ENCODE measurements around the gene DNM1L. TPM values are rescaled to one million over a fixed set of nuclear protein-coding genes. Genes with fewer than 3 reads are reported as not detected.

DNM1L gene
- total and polyA plus RNA-seq, 9 of the 15 experiments (the other 6 are each of a cell fraction or from before 2014, with no cell fraction given), result 24.1 to 82.8 (median 61.5) TPM

DNA sequence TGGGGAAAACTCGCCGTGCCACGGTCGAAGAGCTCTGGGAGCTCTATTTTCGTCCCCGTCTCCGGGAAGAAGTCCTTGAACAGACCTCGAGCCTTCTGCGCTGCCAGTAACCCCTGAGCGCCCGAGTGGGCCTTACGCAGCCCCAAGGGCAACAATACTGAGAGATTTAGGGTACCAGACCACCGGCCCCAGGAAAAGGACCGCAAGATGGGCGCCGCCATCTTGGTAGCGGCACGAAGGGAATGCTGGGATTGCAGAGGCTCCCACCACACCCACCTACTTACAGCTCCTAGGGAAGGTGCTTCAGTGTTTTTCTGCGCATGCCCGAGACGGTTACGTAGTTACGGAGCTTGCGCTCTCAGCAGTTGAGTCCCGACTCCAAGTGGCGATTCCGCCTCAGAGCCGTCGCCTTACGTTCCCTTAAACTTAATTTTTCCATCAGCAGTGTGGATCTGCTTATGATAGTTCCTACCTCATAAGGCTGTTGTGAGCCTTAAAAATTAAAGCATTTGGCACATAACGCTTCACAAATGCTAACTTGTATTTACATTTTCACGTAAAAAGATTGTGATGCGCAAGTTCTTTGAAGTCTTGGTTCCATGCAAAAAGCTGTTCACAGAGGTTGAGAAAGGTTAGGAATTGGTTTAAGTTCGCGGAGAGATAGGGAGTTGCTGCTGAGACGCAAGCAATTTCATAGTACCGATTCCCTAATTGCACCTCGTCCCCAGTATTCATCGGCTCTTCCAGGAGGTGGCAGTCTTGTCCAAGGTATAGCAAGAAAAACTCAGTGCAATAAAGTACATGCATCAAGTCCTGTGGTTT is 76.8 kb downstream of the DNM1L start, which contains the start of gene YARS2 (continued):
- TF ChIP-seq, protein P1, sequence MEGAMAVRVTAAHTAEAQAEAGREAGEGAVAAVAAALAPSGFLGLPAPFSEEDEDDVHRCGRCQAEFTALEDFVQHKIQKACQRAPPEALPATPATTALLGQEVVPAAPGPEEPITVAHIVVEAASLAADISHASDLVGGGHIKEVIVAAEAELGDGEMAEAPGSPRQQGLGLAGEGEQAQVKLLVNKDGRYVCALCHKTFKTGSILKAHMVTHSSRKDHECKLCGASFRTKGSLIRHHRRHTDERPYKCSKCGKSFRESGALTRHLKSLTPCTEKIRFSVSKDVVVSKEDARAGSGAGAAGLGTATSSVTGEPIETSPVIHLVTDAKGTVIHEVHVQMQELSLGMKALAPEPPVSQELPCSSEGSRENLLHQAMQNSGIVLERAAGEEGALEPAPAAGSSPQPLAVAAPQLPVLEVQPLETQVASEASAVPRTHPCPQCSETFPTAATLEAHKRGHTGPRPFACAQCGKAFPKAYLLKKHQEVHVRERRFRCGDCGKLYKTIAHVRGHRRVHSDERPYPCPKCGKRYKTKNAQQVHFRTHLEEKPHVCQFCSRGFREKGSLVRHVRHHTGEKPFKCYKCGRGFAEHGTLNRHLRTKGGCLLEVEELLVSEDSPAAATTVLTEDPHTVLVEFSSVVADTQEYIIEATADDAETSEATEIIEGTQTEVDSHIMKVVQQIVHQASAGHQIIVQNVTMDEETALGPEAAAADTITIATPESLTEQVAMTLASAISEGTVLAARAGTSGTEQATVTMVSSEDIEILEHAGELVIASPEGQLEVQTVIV (CRISPR knock-in tag; IDR thresholded peaks at IDR 0.05; ENCODE audit: borderline replicate concordance), result no peak
- TF ChIP-seq ZBTB8A (IDR thresholded peaks at IDR 0.05; ENCODE audit: partially characterized antibody) (no peak), HDAC6 (IDR thresholded peaks at IDR 0.05; ENCODE audit: low read depth, low read length) (no peak), DACH1 (IDR thresholded peaks at IDR 0.05; ENCODE audit: partially characterized antibody) (no peak), KAT2B (IDR thresholded peaks at IDR 0.05; ENCODE audit: low read depth, low read length) (no peak), POU5F1 (IDR thresholded peaks at IDR 0.05; ENCODE audit: borderline replicate concordance, low read depth, low read length, partially characterized antibody) (no peak), GTF2A2 (tag; IDR thresholded peaks at IDR 0.05) (no peak), ZNF140 (CRISPR knock-in tag; IDR thresholded peaks at IDR 0.05) (no peak), MXI1 (IDR thresholded peaks at IDR 0.05; ENCODE audit: low read depth, low read length) (no peak), NR1H2 (CRISPR knock-in tag; IDR thresholded peaks at IDR 0.05) (no peak), ARHGAP35 (IDR thresholded peaks at IDR 0.05; ENCODE audit: partially characterized antibody) (no peak), ADNP (tag; IDR thresholded peaks at IDR 0.05) (no peak), SMAD2 (IDR thresholded peaks at IDR 0.05; ENCODE audit: low read depth, low read length) (no peak), MBD2 (IDR thresholded peaks at IDR 0.05; ENCODE audit: borderline replicate concordance, low read depth) (no peak), CHCHD3 (CRISPR knock-in tag; IDR thresholded peaks at IDR 0.05) (no peak), RBM17 (IDR thresholded peaks at IDR 0.05; ENCODE audit: borderline replicate concordance, low read depth, low read length) (no peak), SIX5 (IDR thresholded peaks at IDR 0.05; ENCODE audit: borderline replicate concordance in 1 of 2, insufficient read depth in 1 of 2, low read depth in 1 of 2, low read length in 2 of 2) (no peak)
- TF ChIP-seq, protein P2, sequence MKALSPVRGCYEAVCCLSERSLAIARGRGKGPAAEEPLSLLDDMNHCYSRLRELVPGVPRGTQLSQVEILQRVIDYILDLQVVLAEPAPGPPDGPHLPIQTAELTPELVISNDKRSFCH (CRISPR knock-in tag; IDR thresholded peaks at IDR 0.05), result no peak
- TF ChIP-seq, protein P2 (tag; IDR thresholded peaks at IDR 0.05), result 0 out of 2 replicates have a peak, but pooled peaks have one; percentile 9
- TF ChIP-seq, protein P3, sequence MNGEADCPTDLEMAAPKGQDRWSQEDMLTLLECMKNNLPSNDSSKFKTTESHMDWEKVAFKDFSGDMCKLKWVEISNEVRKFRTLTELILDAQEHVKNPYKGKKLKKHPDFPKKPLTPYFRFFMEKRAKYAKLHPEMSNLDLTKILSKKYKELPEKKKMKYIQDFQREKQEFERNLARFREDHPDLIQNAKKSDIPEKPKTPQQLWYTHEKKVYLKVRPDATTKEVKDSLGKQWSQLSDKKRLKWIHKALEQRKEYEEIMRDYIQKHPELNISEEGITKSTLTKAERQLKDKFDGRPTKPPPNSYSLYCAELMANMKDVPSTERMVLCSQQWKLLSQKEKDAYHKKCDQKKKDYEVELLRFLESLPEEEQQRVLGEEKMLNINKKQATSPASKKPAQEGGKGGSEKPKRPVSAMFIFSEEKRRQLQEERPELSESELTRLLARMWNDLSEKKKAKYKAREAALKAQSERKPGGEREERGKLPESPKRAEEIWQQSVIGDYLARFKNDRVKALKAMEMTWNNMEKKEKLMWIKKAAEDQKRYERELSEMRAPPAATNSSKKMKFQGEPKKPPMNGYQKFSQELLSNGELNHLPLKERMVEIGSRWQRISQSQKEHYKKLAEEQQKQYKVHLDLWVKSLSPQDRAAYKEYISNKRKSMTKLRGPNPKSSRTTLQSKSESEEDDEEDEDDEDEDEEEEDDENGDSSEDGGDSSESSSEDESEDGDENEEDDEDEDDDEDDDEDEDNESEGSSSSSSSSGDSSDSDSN (IDR thresholded peaks at IDR 0.05; ENCODE audit: borderline replicate concordance in 1 of 2, low read depth in 2 of 2, low read length in 2 of 2), result no peak
- TF ChIP-seq, protein P4, sequence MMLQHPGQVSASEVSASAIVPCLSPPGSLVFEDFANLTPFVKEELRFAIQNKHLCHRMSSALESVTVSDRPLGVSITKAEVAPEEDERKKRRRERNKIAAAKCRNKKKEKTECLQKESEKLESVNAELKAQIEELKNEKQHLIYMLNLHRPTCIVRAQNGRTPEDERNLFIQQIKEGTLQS (IDR thresholded peaks at IDR 0.05), result no peak; the same call in 1 of the 2 replicates
- TF ChIP-seq, protein P4 (CRISPR knock-in tag; conservative IDR thresholded peaks at IDR 0.05), result no peak
